ENCODE data around the gene ASCL2. TPM values are rescaled to one million over a fixed set of nuclear protein-coding genes. Genes with fewer than 3 reads are reported as not detected.

The ASCL2 gene
- total and polyA plus RNA-seq, 2 donors (not counting 3 experiments of a cell fraction or from before 2014, with no cell fraction given): not detected

DNA sequence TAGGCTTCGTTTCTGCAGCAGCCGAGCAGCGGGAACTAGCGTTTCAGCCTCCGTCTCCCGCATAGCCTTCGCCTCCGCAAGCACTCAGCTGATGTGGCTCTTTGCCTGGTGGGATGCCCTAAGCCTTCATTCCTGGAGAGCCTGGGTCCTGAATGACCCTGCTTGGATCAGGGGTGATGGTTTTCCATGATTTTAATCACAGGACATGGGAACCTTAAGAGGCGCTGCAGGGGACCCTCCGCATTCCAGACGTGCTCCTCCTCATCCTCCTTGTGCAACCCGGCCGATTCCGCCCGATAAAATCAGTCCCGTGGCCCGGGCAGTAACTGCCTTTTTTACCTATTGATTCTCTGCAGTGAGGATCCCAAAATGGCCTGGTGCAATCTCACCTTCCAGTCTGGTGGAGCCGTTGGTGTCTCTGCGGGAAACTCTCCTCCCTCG is 23.2 kb upstream of the ASCL2 start:
- H3K9ac ChIP-seq (replicated peaks; ENCODE audit: extremely low read depth, insufficient read depth, low read length): no peak overlapping the region
- ChIA-PET POLR2A (interaction anchor here (0.7 kb wide), 1 partner anchor 83 kb away, joined by 4 read pairs; no protein-coding TSS in a partner anchor), CTCF (no interaction called here)
- FAIRE-seq (no peak), DNase-seq (ENCODE audit: low read depth, low spot score) (no peak)
- H3K4me2 ChIP-seq (ENCODE audit: insufficient read depth, low read length): no peak overlapping the region
- intact Hi-C loops (cut with micrococcal nuclease): no loop called here
- H2AFZ ChIP-seq (ENCODE audit: low read depth, low read length): no peak overlapping the region
- H3K4me1 ChIP-seq (ENCODE audit: control insufficient read depth, extremely low read depth, insufficient read depth, low read length): no peaks in the 10 kb centered on the region
- H3K79me2 ChIP-seq (ENCODE audit: control insufficient read depth, insufficient read depth, low read length): no peaks in the 10 kb centered on the region
- no peak overlapping the region for H3K27ac ChIP-seq (ENCODE audit: insufficient read depth, low read depth, low read length)
- TF ChIP-seq GATA2 (IDR thresholded peaks at IDR 0.05; ENCODE audit: insufficient read depth, insufficient read length, low read depth, low read length) (no peak), POLR2AphosphoS5 (IDR thresholded peaks at IDR 0.05; ENCODE audit: insufficient read depth, low read depth, low read length) (no peak), JUN (IDR thresholded peaks at IDR 0.05; ENCODE audit: borderline replicate concordance, insufficient read depth, insufficient read length, low read depth) (no peak), MYC (IDR thresholded peaks at IDR 0.05; ENCODE audit: low read depth, low read length) (no peak), FOS (IDR thresholded peaks at IDR 0.05; ENCODE audit: borderline replicate concordance, insufficient read depth, low read length) (no peak), POLR2A (IDR thresholded peaks at IDR 0.05; ENCODE audit: low read depth, low read length) (no peak), EZH2 (IDR thresholded peaks at IDR 0.05; ENCODE audit: borderline replicate concordance, low read depth, low read length, severe bottlenecking) (no peak)
- TF ChIP-seq, protein P1, sequence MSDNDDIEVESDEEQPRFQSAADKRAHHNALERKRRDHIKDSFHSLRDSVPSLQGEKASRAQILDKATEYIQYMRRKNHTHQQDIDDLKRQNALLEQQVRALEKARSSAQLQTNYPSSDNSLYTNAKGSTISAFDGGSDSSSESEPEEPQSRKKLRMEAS (IDR thresholded peaks at IDR 0.05; ENCODE audit: insufficient read depth, insufficient read length): no peak
- TF ChIP-seq, protein P2, sequence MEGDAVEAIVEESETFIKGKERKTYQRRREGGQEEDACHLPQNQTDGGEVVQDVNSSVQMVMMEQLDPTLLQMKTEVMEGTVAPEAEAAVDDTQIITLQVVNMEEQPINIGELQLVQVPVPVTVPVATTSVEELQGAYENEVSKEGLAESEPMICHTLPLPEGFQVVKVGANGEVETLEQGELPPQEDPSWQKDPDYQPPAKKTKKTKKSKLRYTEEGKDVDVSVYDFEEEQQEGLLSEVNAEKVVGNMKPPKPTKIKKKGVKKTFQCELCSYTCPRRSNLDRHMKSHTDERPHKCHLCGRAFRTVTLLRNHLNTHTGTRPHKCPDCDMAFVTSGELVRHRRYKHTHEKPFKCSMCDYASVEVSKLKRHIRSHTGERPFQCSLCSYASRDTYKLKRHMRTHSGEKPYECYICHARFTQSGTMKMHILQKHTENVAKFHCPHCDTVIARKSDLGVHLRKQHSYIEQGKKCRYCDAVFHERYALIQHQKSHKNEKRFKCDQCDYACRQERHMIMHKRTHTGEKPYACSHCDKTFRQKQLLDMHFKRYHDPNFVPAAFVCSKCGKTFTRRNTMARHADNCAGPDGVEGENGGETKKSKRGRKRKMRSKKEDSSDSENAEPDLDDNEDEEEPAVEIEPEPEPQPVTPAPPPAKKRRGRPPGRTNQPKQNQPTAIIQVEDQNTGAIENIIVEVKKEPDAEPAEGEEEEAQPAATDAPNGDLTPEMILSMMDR (IDR thresholded peaks at IDR 0.05; ENCODE audit: extremely low read depth in 1 of 2, insufficient read depth in 1 of 2, low read depth in 1 of 2, low read length in 2 of 2): no peak
- dilution Hi-C loops (cut with MboI; ENCODE audit: extremely low pct_ligation_motif_present, low sequenced_read_pairs): no loop called here
- H4K20me1 ChIP-seq (replicated peaks; ENCODE audit: control insufficient read depth, extremely low read depth, insufficient read depth, low read length): no peaks in the 10 kb centered on the region
- H3K27me3 ChIP-seq (ENCODE audit: control insufficient read depth in 2 of 2, insufficient read depth in 2 of 2, low read length in 2 of 2): peaks cover 0 to 2% of the 10 kb centered on the region in 2 experiments
- H3K4me3 ChIP-seq (replicated peaks in 1 of 3; ENCODE audit: insufficient read depth in 1 of 3, low read depth in 1 of 3, low read length in 3 of 3): no peak overlapping the region
- no peaks in the 10 kb centered on the region for H3K9me3 ChIP-seq (replicated peaks; ENCODE audit: control insufficient read depth, insufficient read depth, low read length)
- no TSS peak for BruUV-seq (replicated peaks)
- H3K36me3 ChIP-seq (ENCODE audit: control insufficient read depth in 2 of 2, extremely low read depth in 1 of 2, insufficient read depth in 2 of 2, low read length in 2 of 2): no peaks in the 10 kb centered on the region
- no peaks in the 10 kb centered on the region for H3K9me1 ChIP-seq (replicated peaks; ENCODE audit: control insufficient read depth, extremely low read depth, insufficient read depth, low read length)

All from endothelial cell of umbilical vein (primary cell).